Measurements from ENCODE around the gene CCDC141. TPM values are rescaled to one million over a fixed set of nuclear protein-coding genes. Genes with fewer than 3 reads are reported as not detected.

Gene CCDC141
- total RNA-seq, 2 donors from 2014 or later: 0.42 to 1.0 TPM

DNA sequence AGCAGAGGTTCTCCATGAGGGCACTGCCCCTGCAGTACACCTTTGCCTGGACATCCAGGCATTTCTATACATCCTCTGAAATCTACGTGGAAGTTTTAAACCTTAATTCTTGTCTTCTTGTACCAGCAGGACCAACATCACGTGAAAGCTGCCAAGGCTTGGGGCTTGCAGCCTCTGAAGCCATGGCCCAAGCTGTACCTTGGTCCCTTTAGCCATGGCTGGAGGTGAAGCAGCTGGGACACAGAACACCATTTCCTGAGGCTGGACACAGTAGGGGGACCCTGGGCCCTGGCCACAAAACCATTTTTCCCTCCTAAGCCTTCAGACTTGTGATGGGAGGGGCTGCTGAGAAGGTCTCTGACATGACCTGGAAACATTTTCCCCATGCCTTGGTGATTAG is 32.8 kb upstream of the CCDC141 start:
- no peaks in the 10 kb centered on the region for H3K4me1 ChIP-seq
- H3K36me3 ChIP-seq: no peaks in the 10 kb centered on the region
- TF ChIP-seq, protein P1, sequence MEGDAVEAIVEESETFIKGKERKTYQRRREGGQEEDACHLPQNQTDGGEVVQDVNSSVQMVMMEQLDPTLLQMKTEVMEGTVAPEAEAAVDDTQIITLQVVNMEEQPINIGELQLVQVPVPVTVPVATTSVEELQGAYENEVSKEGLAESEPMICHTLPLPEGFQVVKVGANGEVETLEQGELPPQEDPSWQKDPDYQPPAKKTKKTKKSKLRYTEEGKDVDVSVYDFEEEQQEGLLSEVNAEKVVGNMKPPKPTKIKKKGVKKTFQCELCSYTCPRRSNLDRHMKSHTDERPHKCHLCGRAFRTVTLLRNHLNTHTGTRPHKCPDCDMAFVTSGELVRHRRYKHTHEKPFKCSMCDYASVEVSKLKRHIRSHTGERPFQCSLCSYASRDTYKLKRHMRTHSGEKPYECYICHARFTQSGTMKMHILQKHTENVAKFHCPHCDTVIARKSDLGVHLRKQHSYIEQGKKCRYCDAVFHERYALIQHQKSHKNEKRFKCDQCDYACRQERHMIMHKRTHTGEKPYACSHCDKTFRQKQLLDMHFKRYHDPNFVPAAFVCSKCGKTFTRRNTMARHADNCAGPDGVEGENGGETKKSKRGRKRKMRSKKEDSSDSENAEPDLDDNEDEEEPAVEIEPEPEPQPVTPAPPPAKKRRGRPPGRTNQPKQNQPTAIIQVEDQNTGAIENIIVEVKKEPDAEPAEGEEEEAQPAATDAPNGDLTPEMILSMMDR (IDR thresholded peaks at IDR 0.05): no peak
- no peak for DNase-seq
- H3K9ac ChIP-seq (ENCODE audit: low read depth in 2 of 2, low read length in 2 of 2): no peak overlapping the region
- intact Hi-C loops (cut with DNase I): no loop called here
- H3K9me3 ChIP-seq: no peaks in the 10 kb centered on the region
- H3K27me3 ChIP-seq: no peaks in the 10 kb centered on the region
- no peak overlapping the region for H3K27ac ChIP-seq
- no peak overlapping the region for H3K4me3 ChIP-seq

DNA sequence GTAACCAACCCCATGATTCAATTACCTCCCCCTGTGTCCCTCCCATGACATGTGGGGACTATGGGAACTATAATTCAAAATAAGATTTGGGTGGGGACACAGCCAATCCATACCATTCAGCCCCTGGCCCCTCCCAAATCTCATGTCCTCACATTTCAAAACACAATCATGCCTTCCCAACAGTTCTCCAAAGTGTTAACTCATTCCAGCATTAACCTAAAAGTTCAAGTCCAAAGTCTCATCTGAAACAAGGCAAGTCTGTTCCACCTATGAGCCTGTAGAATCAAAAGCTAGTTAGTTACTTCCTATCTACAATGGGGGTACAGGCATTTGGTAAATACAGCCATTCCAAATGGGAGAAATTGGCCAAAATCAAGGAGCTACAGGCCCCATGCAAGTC is 32.0 kb upstream of the CCDC141 start:
- Histone ChIP-seq H3K27ac (no peak overlapping the region), H3K9ac (ENCODE audit: low read depth in 2 of 2, low read length in 2 of 2) (no peak overlapping the region), H3K4me1 (no peaks in the 10 kb centered on the region), H3K9me3 (no peaks in the 10 kb centered on the region), H3K4me3 (no peak overlapping the region), H3K27me3 (no peaks in the 10 kb centered on the region), H3K36me3 (no peaks in the 10 kb centered on the region)
- TF ChIP-seq, protein P1 (IDR thresholded peaks at IDR 0.05): no peak
- intact Hi-C loops (cut with DNase I): no loop called here
- DNase-seq: no peak

DNA sequence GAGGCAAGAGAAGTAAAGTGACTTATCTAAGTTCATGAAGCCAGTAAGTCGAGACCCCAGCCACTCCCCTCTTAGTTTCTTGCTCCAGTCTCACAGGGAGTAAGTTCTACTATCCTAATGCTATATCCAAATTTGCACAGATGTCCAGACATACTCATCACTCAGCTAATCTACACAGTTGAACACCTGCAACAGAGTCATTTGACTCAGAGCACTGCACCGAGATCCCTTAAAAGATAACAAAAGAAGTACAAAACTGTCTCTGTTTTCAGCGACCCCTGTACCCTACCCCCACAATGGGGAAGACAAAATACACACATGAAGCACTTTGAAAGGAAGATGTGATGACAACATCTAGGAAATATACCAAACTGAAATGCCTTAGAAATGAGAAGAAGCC is 22.6 kb upstream of the CCDC141 start:
- Histone ChIP-seq H3K9ac (ENCODE audit: low read depth in 2 of 2, low read length in 2 of 2) (no peak overlapping the region), H3K27me3 (no peaks in the 10 kb centered on the region), H3K36me3 (no peaks in the 10 kb centered on the region), H3K27ac (no peak overlapping the region), H3K9me3 (no peaks in the 10 kb centered on the region), H3K4me1 (no peaks in the 10 kb centered on the region), H3K4me3 (no peak overlapping the region)
- intact Hi-C loops (cut with DNase I): no loop called here
- TF ChIP-seq, protein P1 (IDR thresholded peaks at IDR 0.05): no peak
- DNase-seq: no peak

DNA sequence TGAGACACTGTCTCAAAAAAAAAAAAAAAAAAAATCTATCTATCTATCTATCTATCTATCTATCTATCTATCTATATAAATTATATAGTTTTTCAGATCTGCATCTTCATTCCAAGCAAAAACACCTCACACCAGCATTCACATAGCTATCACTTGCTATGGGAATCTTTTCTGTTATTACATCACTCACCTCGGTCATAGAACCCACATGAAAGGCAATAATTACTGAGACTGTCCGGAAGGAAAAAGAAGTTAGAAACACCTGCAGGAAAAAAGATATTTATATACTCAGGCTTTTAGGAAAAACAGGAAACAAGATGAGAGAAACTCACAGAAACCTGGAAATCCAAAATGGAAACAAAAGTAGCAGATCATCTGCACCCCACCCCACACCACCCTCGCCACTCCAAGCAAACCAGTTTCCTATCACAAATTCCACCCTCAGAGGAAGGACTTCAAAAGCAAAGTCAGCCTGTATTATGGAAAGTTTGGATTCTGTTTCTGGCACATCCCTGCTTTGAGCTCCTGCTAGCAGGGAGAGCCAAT is 21.9 kb upstream of the CCDC141 start:
- Histone ChIP-seq H3K9ac (ENCODE audit: low read depth in 2 of 2, low read length in 2 of 2) (no peak overlapping the region), H3K27me3 (no peaks in the 10 kb centered on the region), H3K4me3 (no peak overlapping the region), H3K4me1 (no peaks in the 10 kb centered on the region), H3K36me3 (no peaks in the 10 kb centered on the region), H3K27ac (no peak overlapping the region), H3K9me3 (no peaks in the 10 kb centered on the region)
- TF ChIP-seq, protein P1 (IDR thresholded peaks at IDR 0.05): no peak
- no peak for DNase-seq
- intact Hi-C loops (cut with DNase I): no loop called here

DNA sequence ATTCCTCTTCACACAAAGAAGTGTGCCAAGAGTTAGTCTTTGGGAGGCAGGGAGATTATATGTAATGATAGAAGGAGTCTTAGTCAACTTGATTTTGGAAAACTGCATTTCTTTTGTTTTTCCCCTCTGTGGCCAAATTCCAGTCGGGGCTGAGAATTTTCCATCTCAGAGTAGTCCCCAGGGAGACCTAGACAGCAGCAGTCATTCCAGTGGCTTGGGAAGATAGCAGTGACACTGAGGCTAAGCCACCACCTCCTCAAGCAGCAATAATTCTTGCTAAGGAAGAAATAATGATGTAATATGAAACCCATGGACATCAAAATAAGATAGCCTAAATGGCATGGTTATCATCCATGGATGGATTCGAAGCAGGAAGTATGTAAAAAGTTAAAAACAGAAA is 21.0 kb upstream of the CCDC141 start:
- intact Hi-C loops (cut with DNase I): no loop called here
- no peak for DNase-seq
- no peaks in the 10 kb centered on the region for H3K27me3 ChIP-seq
- no peak overlapping the region for H3K9ac ChIP-seq (ENCODE audit: low read depth in 2 of 2, low read length in 2 of 2)
- TF ChIP-seq, protein P1 (IDR thresholded peaks at IDR 0.05): no peak
- H3K36me3 ChIP-seq: no peaks in the 10 kb centered on the region
- no peak overlapping the region for H3K4me3 ChIP-seq
- no peaks in the 10 kb centered on the region for H3K9me3 ChIP-seq
- H3K4me1 ChIP-seq: no peaks in the 10 kb centered on the region
- no peak overlapping the region for H3K27ac ChIP-seq
